NT2/D1 (cell line): Measurements from ENCODE around the gene HOXB2.

Experiments
- SUZ12 ChIP-seq: IDR thresholded peaks from 2 replicates; pipeline ENCODE4 v1.6.1; 2011; ENCODE audit not compliant: insufficient read length, insufficient read depth; ENCODE audit errors: extremely low read depth
- YY1 ChIP-seq: IDR thresholded peaks from 2 replicates; pipeline ENCODE4 v1.6.1; 2011; ENCODE audit not compliant: insufficient read length, insufficient read depth
- ZNF274 ChIP-seq: IDR thresholded peaks from 2 replicates; pipeline ENCODE4 v1.6.1; 2011; ENCODE audit warnings: mild to moderate bottlenecking, low read depth, low read length

DNA sequence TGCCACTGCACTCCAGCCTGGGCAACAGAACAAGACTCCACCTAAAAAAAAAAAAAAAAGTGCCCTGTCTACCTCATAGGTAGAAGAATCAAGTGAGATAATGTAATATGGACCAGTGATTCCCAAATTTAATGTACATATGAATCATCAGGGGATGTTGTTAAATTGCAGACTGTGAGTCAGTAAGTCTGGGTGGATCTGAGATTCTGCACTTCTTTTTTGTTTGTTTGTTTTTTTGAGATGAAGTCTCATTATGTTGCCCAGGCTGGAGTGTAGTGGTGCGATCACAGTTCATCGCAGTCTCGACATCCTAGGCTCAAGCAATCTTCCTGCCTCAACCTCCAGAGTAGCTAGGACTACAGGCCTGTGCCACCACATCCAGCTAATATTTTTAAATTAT lies 45.7 kb downstream of the HOXB2 start:
- TF ChIP-seq YY1 (no peak), ZNF274 (no peak), SUZ12 (no peak)
